Measurements from ENCODE around the gene DYNC1LI1.

DNA sequence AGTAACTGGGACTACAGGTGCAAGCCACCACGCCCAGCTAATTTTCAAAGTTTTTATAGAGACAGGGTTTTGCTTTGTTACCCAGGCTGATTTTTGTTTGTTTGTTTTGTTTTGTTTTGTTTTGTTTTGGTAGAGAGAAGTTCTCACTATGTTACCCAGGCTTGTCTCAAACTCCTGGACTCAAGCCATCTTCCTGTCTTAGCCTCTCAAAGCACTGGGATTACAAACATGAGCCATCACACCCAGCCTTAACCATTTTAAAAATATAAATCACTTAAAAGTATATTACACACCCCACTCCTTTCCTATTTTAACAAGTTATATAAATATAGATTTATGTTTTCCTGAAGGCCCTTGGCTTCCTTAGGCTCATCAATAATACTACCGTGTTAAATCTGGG, 6.5 kb upstream of the DYNC1LI1 start:
- TF ChIP-seq CTCF (IDR thresholded peaks at IDR 0.05) (no peak), SP1 (CRISPR knock-in tag; conservative IDR thresholded peaks at IDR 0.05) (no peak), GTF2I (CRISPR knock-in tag; conservative IDR thresholded peaks at IDR 0.05) (no peak), CREM (CRISPR knock-in tag; IDR thresholded peaks at IDR 0.05) (no peak), JUN (CRISPR knock-in tag; IDR thresholded peaks at IDR 0.05) (no peak), ZNF232 (CRISPR knock-in tag; IDR thresholded peaks at IDR 0.05) (no peak), MXD4 (CRISPR knock-in tag; IDR thresholded peaks at IDR 0.05; ENCODE audit: borderline replicate concordance) (no peak), ZNF219 (CRISPR knock-in tag; IDR thresholded peaks at IDR 0.05; ENCODE audit: borderline replicate concordance) (no peak), ELF4 (CRISPR knock-in tag; IDR thresholded peaks at IDR 0.05; ENCODE audit: low read depth) (no peak)
- TF ChIP-seq, protein P1, sequence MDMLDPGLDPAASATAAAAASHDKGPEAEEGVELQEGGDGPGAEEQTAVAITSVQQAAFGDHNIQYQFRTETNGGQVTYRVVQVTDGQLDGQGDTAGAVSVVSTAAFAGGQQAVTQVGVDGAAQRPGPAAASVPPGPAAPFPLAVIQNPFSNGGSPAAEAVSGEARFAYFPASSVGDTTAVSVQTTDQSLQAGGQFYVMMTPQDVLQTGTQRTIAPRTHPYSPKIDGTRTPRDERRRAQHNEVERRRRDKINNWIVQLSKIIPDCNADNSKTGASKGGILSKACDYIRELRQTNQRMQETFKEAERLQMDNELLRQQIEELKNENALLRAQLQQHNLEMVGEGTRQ (CRISPR knock-in tag; IDR thresholded peaks at IDR 0.05) = no peak
- TF ChIP-seq, protein P2, sequence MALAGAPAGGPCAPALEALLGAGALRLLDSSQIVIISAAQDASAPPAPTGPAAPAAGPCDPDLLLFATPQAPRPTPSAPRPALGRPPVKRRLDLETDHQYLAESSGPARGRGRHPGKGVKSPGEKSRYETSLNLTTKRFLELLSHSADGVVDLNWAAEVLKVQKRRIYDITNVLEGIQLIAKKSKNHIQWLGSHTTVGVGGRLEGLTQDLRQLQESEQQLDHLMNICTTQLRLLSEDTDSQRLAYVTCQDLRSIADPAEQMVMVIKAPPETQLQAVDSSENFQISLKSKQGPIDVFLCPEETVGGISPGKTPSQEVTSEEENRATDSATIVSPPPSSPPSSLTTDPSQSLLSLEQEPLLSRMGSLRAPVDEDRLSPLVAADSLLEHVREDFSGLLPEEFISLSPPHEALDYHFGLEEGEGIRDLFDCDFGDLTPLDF (CRISPR knock-in tag; IDR thresholded peaks at IDR 0.05) = no peak

All from WTC11 (cell line).